HG02759 (cell line): ENCODE results near the gene DUS1L.

ENCODE experiments used
- ATAC-seq: cut with Tn5 transposase; IDR thresholded peaks from one replicate; pipeline ENCODE4 v1.9.1; 2021; ENCODE audit warnings: mild to moderate bottlenecking, moderate library complexity; ENCODE audit not compliant: unreplicated experiment

The DUS1L gene

GRCh38 chr17:82016061-82016874 lies 49.3 kb downstream of the DUS1L start:
- no peak for ATAC-seq

GRCh38 chr17:82015311-82015971 lies 50.2 kb downstream of the DUS1L start:
- no peak for ATAC-seq

GRCh38 chr17:82014971-82015310 lies 50.7 kb downstream of the DUS1L start:
- ATAC-seq = no peak

GRCh38 chr17:82014432-82014831 lies 51.2 kb downstream of the DUS1L start:
- no peak for ATAC-seq

GRCh38 chr17:82013772-82014321 lies 51.8 kb downstream of the DUS1L start:
- ATAC-seq = no peak

GRCh38 chr17:82013341-82013740 lies 52.3 kb downstream of the DUS1L start:
- ATAC-seq = no peak

GRCh38 chr17:82012640-82013295 lies 52.8 kb downstream of the DUS1L start:
- ATAC-seq = no peak

- no peak for ATAC-seq
These were observed 53.4 kb downstream of the DUS1L start for GRCh38 chr17:82012261-82012639.

- no peak for ATAC-seq
These were observed 53.9 kb downstream of the DUS1L start for GRCh38 chr17:82011617-82012187.

GRCh38 chr17:82010575-82011525 lies 54.8 kb downstream of the DUS1L start:
- ATAC-seq = no peak

GRCh38 chr17:82009413-82009812 lies 56.2 kb downstream of the DUS1L start:
- ATAC-seq = no peak

GRCh38 chr17:82008941-82009405 lies 56.6 kb downstream of the DUS1L start:
- ATAC-seq = no peak

- ATAC-seq = no peak
These were observed 57.2 kb downstream of the DUS1L start for GRCh38 chr17:82008258-82008940.
